ENCODE results near the gene VPS37D. TPM values are rescaled to one million over a fixed set of nuclear protein-coding genes. Genes with fewer than 3 reads are reported as not detected.
"Not testable (repeated sequence)": the region's sequence is repeated elsewhere in the genome, so short reads cannot be mapped to it uniquely, and the experiment has no call there.

Gene VPS37D
- total RNA-seq, 2 experiments from 2014 or later: not detected

DNA sequence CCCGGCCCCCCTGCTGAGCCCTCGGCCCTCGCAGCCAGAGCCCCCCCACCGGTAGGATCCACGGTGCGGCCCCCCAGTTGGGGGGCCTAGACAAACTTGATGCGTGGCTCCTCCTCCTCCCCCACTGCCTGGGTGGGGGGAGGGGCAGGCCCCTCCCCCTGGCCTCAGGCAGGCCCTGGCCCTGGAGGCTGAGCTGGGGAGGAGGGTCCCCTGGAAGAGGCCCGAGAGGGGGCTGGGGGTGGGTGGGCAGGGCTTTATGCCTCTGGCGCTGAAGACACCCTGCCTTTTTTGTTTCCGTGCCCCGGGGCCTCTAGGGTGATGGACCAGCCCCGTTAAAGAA is 3.7 kb downstream of the VPS37D start:
- CTCF ChIA-PET: interaction anchor here (0.5 to 1.5 kb wide), 2 partner anchors 64 to 136 kb away, joined by 3 to 4 read pairs; no protein-coding TSS in a partner anchor
- DNase-seq: no peak
- intact Hi-C loops (cut with micrococcal nuclease): no loop called here
- Mint-ChIP-seq H3K4me3 (no peak overlapping the region), H3K27me3 (ENCODE audit: low read depth) (peaks cover 16% of the 10 kb centered on the region), H3K27ac (no peak overlapping the region), H3K9me3 (no peaks in the 10 kb centered on the region), H3K4me1 (ENCODE audit: low read depth) (peaks cover 6% of the 10 kb centered on the region), H3K36me3 (ENCODE audit: low read depth) (no peaks in the 10 kb centered on the region)

GRCh38 chr7:73671857-73672445 is 4.3 kb downstream of the VPS37D start:
- intact Hi-C loops (cut with micrococcal nuclease): no loop called here
- Mint-ChIP-seq H3K27ac (no peak overlapping the region), H3K4me1 (ENCODE audit: low read depth) (peaks cover 6% of the 10 kb centered on the region), H3K9me3 (no peaks in the 10 kb centered on the region), H3K27me3 (ENCODE audit: low read depth) (peaks cover 16% of the 10 kb centered on the region), H3K4me3 (no peak overlapping the region), H3K36me3 (ENCODE audit: low read depth) (no peaks in the 10 kb centered on the region)
- CTCF ChIA-PET: interaction anchor here (1.2 to 1.5 kb wide), 2 partner anchors 65 kb away, joined by 3 to 4 read pairs; no protein-coding TSS in a partner anchor
- DNase-seq: no peak

DNA sequence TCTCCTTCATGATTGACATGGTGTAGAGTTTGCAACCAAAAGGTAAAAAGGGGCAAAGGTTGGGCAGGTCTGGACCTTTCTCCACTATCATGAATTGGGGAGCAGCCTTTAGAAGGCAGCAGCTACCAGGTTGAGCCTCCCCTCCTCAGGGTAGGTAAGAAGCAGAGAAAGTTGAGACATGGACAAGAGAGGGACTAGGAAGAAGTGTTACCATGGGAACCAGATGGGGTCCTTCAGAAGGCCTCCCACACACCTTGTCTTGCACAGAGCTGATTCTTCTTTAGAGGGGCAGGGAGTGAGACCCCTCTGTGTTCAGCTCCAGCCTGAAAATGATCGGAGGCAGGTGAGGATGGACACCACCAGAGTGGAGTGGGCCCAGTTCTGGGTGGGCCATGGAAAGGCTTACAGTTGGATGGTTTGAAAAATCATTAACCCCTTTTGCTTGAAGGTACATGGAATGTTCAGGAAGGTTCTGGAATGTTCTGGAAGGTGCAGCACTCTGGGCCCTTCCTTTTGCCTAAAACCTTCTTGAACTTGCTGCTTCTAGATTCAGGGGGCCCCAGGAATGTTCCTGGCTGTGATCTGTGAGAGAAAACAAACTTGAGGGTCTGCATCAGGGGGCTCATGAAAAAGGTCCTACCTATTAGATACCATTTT is 7.0 kb downstream of the VPS37D start:
- intact Hi-C loops (cut with micrococcal nuclease): no loop called here

GRCh38 chr7:73676062-73676461 is 8.4 kb downstream of the VPS37D start:
- DNase-seq; H3K27me3 Mint-ChIP-seq (ENCODE audit: low read depth); H3K9me3 Mint-ChIP-seq; H3K27ac Mint-ChIP-seq; H3K4me3 Mint-ChIP-seq; intact Hi-C loops (cut with micrococcal nuclease): not testable (repeated sequence)
- Mint-ChIP-seq H3K4me1 (ENCODE audit: low read depth) (peaks cover 13% of the 10 kb centered on the region), H3K36me3 (ENCODE audit: low read depth) (peaks cover 21% of the 10 kb centered on the region)
- CTCF ChIA-PET: interaction anchor here (1.3 kb wide), 1 partner anchor 25 kb away, joined by 4 read pairs; no protein-coding TSS in a partner anchor

More for the DNA sequence above, 7.0 kb downstream of the VPS37D start:
- peaks cover 3% of the 10 kb centered on the region for H3K4me1 Mint-ChIP-seq (ENCODE audit: low read depth)
- no peak for DNase-seq
- no peak overlapping the region for H3K4me3 Mint-ChIP-seq
- peaks cover 18% of the 10 kb centered on the region for H3K36me3 Mint-ChIP-seq (ENCODE audit: low read depth)
- CTCF ChIA-PET: interaction anchor here (1.3 kb wide), 1 partner anchor 26 kb away, joined by 4 read pairs; no protein-coding TSS in a partner anchor
- peaks cover 7% of the 10 kb centered on the region for H3K27me3 Mint-ChIP-seq (ENCODE audit: low read depth)
- H3K9me3 Mint-ChIP-seq: peaks cover 5% of the 10 kb centered on the region
- H3K27ac Mint-ChIP-seq: no peak overlapping the region

- CTCF ChIA-PET: interaction anchor here (0.5 kb wide), 1 partner anchor 106 kb away, joined by 3 read pairs; no protein-coding TSS in a partner anchor
- H3K27ac Mint-ChIP-seq: no peak overlapping the region
- DNase-seq: no peak
- intact Hi-C loops (cut with micrococcal nuclease): no loop called here
- H3K4me1 Mint-ChIP-seq (ENCODE audit: low read depth): peaks cover 29% of the 10 kb centered on the region
- H3K9me3 Mint-ChIP-seq: peaks cover 5% of the 10 kb centered on the region
- H3K4me3 Mint-ChIP-seq: no peak overlapping the region
- H3K36me3 Mint-ChIP-seq (ENCODE audit: low read depth): peaks cover 26% of the 10 kb centered on the region
- no peaks in the 10 kb centered on the region for H3K27me3 Mint-ChIP-seq (ENCODE audit: low read depth)
Measured at GRCh38 chr7:73678862-73679261, 11.2 kb downstream of the VPS37D start.

GRCh38 chr7:73679709-73680108 is 12.1 kb downstream of the VPS37D start:
- intact Hi-C loops (cut with micrococcal nuclease): loop anchor here (10.0 kb wide), 1 partner anchor 245 kb away; the partner anchor contains the start of gene FZD9
- DNase-seq: no peak
- CTCF ChIA-PET: no interaction called here
- peaks cover 5% of the 10 kb centered on the region for H3K9me3 Mint-ChIP-seq
- H3K36me3 Mint-ChIP-seq (ENCODE audit: low read depth): peaks cover 28% of the 10 kb centered on the region
- no peaks in the 10 kb centered on the region for H3K27me3 Mint-ChIP-seq (ENCODE audit: low read depth)
- no peak overlapping the region for H3K27ac Mint-ChIP-seq
- H3K4me3 Mint-ChIP-seq: no peak overlapping the region
- peaks cover 31% of the 10 kb centered on the region for H3K4me1 Mint-ChIP-seq (ENCODE audit: low read depth)

DNA sequence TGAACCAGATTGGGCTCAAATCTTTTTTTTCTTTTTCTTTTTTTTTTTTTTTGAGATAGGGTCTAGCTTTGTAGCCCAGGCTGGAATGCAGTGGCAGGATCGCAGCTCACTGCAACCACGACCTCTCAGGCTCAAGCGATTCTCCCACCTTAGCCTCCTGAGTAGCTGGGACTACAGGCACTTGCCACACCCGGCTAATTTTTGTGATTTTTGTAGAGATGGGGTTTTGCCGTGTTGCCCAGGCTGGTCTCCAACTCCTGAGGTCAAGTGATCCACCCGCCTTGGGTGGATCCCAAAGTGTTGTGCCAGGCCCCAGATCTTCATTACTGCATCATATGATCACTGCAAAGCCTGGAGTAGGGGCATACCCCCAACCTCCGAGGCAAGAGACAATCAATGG is 12.9 kb downstream of the VPS37D start:
- H3K27me3 Mint-ChIP-seq (ENCODE audit: low read depth): no peaks in the 10 kb centered on the region
- CTCF ChIA-PET: no interaction called here
- DNase-seq: no peak
- peaks cover 28% of the 10 kb centered on the region for H3K36me3 Mint-ChIP-seq (ENCODE audit: low read depth)
- H3K4me3 Mint-ChIP-seq: peak overlapping the region; percentile 6
- no peak overlapping the region for H3K27ac Mint-ChIP-seq
- peaks cover 36% of the 10 kb centered on the region for H3K4me1 Mint-ChIP-seq (ENCODE audit: low read depth)
- intact Hi-C loops (cut with micrococcal nuclease): loop anchor here (10.0 kb wide), 1 partner anchor 246 kb away; the partner anchor contains the start of gene FZD9
- H3K9me3 Mint-ChIP-seq: peaks cover 5% of the 10 kb centered on the region

GRCh38 chr7:73681031-73681430 is 13.4 kb downstream of the VPS37D start:
- Mint-ChIP-seq H3K36me3 (ENCODE audit: low read depth) (peaks cover 29% of the 10 kb centered on the region), H3K4me1 (ENCODE audit: low read depth) (peaks cover 37% of the 10 kb centered on the region), H3K27me3 (ENCODE audit: low read depth) (no peaks in the 10 kb centered on the region), H3K9me3 (peaks cover 5% of the 10 kb centered on the region), H3K27ac (no peak overlapping the region), H3K4me3 (peak overlapping the region; percentile 98)
- intact Hi-C loops (cut with micrococcal nuclease): loop anchor here (10.0 kb wide), 1 partner anchor 246 kb away; the partner anchor contains the start of gene FZD9
- CTCF ChIA-PET: interaction anchor here (1.0 kb wide), 1 partner anchor 44 kb away, joined by 5 read pairs; no protein-coding TSS in a partner anchor
- DNase-seq: no peak

DNA sequence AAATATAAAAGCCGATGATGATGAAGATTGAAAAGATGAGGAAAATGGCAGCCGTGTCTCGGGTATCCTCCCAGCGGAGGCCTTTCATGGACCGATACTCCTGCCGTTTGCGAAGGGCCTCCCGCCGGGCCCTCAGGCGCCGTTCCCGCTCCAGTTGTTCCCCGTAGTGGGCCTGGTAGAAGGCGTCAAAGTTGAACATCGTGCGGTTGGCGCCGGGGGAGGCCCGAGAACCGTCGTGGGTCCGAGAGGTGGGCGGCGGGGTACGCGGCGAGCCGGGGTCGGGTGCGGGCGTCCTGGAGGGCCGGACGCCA is 15.1 kb downstream of the VPS37D start:
- H3K4me3 Mint-ChIP-seq: peak overlapping the region; percentile 98
- peaks cover 33% of the 10 kb centered on the region for H3K36me3 Mint-ChIP-seq (ENCODE audit: low read depth)
- intact Hi-C loops (cut with micrococcal nuclease): loop anchor here (1.0 to 10.0 kb wide), 8 partner anchors 15 to 248 kb away; partner anchors contain the start of genes ABHD11, BAZ1B, FZD9 and STX1A
- H3K4me1 Mint-ChIP-seq (ENCODE audit: low read depth): peaks cover 45% of the 10 kb centered on the region
- H3K27ac Mint-ChIP-seq: no peak overlapping the region
- peaks cover 5% of the 10 kb centered on the region for H3K9me3 Mint-ChIP-seq
- H3K27me3 Mint-ChIP-seq (ENCODE audit: low read depth): no peaks in the 10 kb centered on the region
- CTCF ChIA-PET: no interaction called here
- DNase-seq: no peak

GRCh38 chr7:73683056-73683787 is 15.6 kb downstream of the VPS37D start, which contains the start of the genes BUD23 and DNAJC30:
Gene BUD23, plus strand, starts transcription at chr7:73683597. Its CDS starts 29 bp downstream, at chr7:73683626.
Gene DNAJC30, minus strand, starts transcription at chr7:73683453. Its CDS starts 30 bp downstream, at chr7:73683423.
- H3K27ac Mint-ChIP-seq: peak within 1 kb of the TSS; percentile 91
- DNase-seq: peak; percentile 99
- H3K4me1 Mint-ChIP-seq (ENCODE audit: low read depth): peaks cover 46% of the 10 kb centered on the region
- intact Hi-C loops (cut with micrococcal nuclease): loop anchor here (1.0 to 10.0 kb wide), 8 partner anchors 16 to 248 kb away; partner anchors contain the start of genes ABHD11, BAZ1B, FZD9 and STX1A
- H3K9me3 Mint-ChIP-seq: peaks cover under 1% of the 10 kb centered on the region
- CTCF ChIA-PET: no interaction called here
- peaks cover 29% of the 10 kb centered on the region for H3K36me3 Mint-ChIP-seq (ENCODE audit: low read depth)
- no peaks in the 10 kb centered on the region for H3K27me3 Mint-ChIP-seq (ENCODE audit: low read depth)
- peak within 1 kb of the TSS; percentile 98 for H3K4me3 Mint-ChIP-seq

DNA sequence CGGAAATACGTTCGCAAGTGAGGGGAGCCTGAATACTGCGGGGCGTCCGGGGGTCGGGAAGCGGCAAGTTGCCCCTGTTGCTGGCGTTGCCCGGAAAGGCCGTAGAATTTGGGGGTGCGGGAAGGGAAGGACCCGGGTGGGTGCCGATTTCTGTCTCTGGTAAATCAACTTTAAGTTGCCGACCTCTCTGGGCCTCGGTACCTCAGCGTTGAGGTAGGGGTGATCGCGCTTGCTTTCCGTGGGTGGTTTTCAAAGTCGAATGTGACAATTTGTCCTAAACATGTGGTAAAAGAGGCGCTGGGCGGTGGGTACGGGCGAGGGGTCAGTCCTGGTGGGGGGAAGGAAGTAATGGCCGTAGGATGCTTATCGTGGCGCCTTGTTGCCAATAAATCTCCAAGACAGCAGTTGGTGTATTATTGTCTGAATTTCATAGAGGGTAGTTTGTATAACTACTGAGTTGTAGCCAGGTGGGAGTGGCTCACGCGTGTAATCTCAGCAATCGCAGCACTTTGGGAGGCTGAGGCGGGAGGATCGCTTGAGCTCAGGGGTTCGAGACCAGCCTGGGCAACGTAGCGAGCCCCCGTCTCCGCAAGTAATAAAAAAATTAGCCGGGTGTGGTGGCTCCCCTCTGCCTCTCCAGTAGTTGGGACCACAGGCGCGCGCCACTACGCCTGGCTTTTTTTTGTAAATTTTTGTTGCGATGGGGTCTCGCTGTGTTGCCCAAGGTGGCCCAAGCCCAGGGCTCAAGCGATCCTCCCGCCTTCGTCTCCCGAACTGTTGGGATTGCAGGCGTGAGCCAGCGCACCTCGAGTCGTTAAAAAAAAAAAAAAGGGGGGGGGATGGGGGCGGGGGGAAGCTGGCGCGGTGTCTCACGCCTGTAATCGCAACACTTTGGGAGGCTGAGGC is 16.4 kb downstream of the VPS37D start:
- peak overlapping the region; percentile 91 for H3K27ac Mint-ChIP-seq
- no peak for DNase-seq

More for the DNA sequence above, 16.4 kb downstream of the VPS37D start:
- Mint-ChIP-seq H3K27me3 (ENCODE audit: low read depth) (no peaks in the 10 kb centered on the region), H3K36me3 (ENCODE audit: low read depth) (peaks cover 30% of the 10 kb centered on the region), H3K4me1 (ENCODE audit: low read depth) (peaks cover 53% of the 10 kb centered on the region), H3K4me3 (peak overlapping the region; percentile 98), H3K9me3 (no peaks in the 10 kb centered on the region)
- CTCF ChIA-PET: interaction anchor here (0.6 kb wide), 1 partner anchor 40 kb away, joined by 4 read pairs; no protein-coding TSS in a partner anchor
- intact Hi-C loops (cut with micrococcal nuclease): loop anchor here (1.0 to 10.0 kb wide), 8 partner anchors 17 to 249 kb away; partner anchors contain the start of genes ABHD11, BAZ1B, FZD9 and STX1A
